Activated T-helper 1 cell treated with anti-CD3 and anti-CD28 coated beads, Interleukin-2, amount 50 U/mL, for 16 hours (primary cell): ENCODE results near the gene NDUFAF5.

Experiments used
- DNase-seq, 2 donors: peaks; one replicate each; pipeline ENCODE4 v3.0.0-alpha.2; 2020; ENCODE audit warnings: low read depth in 1 of 2, low spot score in 1 of 2

The NDUFAF5 gene

GRCh38 chr20:13868331-13868730 is 83.5 kb downstream of the NDUFAF5 start:
- DNase-seq, result no peak

DNA sequence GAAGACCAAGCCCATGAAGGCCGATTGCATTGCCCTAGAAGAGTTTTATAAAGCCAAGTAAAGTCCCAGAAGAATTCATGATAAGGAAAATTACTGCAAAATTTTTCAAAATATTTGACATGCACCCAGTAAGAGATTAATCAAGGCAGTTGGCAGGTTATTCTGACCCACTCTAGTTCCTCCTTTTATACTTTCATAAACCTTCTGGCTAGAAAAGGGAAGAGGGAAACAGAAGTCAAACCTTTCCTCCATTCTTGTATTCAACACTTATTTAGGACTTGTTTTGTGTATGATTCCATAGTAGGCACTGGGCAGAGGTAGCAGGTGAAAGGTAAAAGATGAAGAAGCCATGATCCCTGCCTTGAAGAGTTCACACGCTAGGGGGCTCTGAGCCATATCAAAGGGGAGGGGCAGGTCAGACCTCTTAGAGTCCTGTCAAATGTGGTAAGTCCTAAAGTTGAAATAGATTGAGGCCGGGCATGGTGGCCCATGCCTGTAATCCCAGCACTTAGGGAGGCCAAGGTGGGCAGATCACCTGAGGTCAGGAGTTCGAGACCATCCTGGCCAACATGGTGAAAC is 85.4 kb downstream of the NDUFAF5 start:
- no peak for DNase-seq
